Measurements from ENCODE around the gene PKHD1.

GRCh38 chr6:51657491-51657890, 429.9 kb downstream of the PKHD1 start:
- TF ChIP-seq CTCF (IDR thresholded peaks at IDR 0.05) (no peak), POLR2A (IDR thresholded peaks at IDR 0.05) (no peak), POLR2AphosphoS5 (IDR thresholded peaks at IDR 0.05; ENCODE audit: insufficient read depth in 1 of 2, low read depth in 1 of 2) (no peak)
